Umbilical cord (tissue), 2 donors: Measurements from ENCODE around the gene LCE3A. TPM values are rescaled to one million over a fixed set of nuclear protein-coding genes. Genes with fewer than 3 reads are reported as not detected.
"Not testable (repeated sequence)": the region's sequence is repeated elsewhere in the genome, so short reads cannot be mapped to it uniquely, and the experiment has no call there.

Experiments used
- DNase-seq: peaks from one replicate; pipeline ENCODE4 v3.0.0-alpha.2; 2015; ENCODE audit warnings: low spot score
- total RNA-seq: library from RNA; depleted of rRNA; stranded (reverse); fragments of >200 nt; gene quantifications from one replicate; pipeline ENCODE4 v1.2.3, GENCODE V29; 2014; ENCODE audit warnings: low replicate concordance; ENCODE audit not compliant: insufficient read depth

The LCE3A gene, protein sequence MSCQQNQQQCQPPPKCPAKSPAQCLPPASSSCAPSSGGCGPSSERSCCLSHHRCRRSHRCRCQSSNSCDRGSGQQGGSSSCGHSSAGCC
- not detected for total RNA-seq

DNA sequence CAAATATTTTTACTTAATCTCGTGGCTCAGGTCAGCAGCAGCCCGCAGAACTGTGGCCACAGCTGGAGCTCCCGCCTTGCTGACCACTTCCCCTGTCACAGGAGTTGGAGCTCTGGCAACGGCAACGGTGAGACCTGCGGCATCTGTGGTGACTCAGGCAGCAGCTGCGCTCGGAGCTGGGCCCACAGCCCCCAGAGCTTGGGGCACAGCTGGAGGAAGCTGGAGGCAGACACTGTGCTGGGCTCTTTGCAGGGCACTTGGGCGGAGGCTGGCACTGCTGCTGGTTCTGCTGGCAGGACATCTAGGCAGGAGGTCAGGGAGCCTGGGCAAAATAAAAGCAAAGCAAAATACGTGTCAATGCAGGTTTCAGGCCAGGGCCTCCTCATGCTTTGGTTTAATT is at the start of gene LCE3A:
Gene LCE3A, minus strand, starts transcription at position 301 of the 400 bp plus-strand sequence. Its CDS starts 0 bp downstream, at position 301.
- DNase-seq, result no peak

DNA sequence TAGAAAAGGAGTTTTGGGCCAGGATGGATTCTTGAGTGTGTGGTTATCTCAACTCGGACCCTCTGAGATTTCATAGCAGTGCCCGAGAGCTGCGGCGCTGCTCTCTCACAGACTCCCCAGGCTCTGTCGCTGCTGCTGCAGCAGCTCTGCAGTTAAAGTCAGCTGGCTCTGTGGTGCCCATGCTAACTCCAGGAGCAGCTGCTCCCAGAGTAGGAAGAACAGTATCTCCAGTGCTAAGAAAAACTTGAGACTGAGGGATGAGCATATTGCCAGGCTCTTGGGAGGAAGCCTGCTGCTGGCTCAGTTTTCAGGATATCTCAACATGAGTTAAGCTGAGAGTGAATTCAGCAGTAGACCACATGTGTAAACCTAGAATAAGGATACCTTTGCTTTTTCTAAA is 44.7 kb upstream of the LCE3A start:
- DNase-seq, result no peak

DNA sequence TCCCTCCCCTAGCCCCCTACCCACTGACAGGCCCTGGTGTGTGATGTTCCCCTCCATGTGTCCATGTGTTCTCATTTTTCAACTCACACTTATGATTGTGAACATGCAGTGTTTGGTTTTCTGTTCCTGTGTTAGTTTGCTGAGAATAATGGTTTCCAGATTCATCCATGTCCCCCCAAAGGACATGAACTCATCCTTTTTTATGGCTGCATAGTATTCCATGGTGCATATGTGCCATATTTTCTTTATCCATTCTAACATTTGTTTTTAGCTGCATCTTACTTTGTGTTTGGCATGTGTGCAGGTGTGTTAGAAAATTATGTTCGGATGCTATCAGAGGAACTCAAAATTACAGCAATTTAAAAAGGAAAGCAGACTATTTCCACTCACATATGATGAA is 43.3 kb upstream of the LCE3A start:
- DNase-seq, result not testable (repeated sequence)

DNA sequence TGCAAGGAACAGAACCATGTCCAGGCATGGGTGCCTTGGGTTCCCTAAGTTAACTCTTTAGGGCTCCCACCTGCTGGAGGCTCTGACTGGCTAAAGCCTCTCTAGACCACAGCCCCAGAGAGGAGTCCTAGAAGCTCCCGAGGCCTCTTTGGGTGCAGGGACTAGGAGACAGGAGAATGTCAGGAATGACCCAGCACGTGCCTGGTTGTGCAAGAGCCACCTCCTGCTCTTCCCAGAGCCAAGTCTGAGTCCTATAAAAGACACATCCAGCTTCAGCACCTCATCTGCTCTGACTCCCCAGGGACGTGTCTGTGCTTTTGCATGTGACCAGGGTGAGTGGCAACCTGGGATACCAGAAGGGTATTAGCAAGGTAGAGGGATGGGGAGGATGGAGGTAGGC is 40.2 kb upstream of the LCE3A start, which contains the start of gene LCE2D:
Gene LCE2D, plus strand, starts transcription at position 283 of the 400 bp plus-strand sequence. CDS start 726 bp downstream, outside the sequence.
- DNase-seq, result no peak

DNA sequence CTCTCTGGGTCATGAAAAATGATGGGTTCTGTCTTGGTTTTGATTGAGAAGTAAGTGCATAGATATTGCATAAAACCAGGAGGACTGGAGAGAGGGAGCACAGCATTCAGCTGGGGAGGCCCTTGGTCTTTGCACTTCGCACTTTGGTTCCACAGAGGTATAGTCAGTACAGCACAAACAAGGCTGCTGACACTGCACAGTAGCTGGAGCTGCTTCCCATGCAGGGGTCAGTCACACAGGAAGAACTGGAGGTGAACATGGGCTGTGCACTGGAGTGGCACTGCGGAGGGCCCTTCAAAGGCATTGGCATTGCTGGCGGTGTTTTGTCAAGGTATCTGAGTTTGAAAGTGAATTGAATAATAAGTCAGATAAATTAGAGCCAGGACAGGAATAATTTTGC is 35.7 kb upstream of the LCE3A start:
- DNase-seq, result no peak

DNA sequence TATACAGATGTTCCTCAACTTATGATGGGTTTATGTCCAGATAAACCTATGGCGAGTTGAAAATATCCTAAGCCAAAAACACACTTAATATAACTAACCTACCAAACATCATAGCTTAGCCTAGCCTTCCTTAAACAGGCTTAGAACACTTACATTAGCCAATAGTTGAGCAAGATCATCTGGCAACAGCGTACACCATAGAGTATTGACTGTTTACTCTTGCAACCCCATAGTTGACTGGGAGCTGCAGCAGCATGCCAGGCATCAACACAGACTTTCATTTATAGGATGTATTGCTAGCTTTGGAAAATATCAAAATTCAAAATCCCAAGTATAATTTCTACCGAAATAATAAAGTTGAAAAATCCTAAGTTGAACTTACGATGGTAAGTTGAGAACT is 34.8 kb upstream of the LCE3A start:
- DNase-seq, result no peak

DNA sequence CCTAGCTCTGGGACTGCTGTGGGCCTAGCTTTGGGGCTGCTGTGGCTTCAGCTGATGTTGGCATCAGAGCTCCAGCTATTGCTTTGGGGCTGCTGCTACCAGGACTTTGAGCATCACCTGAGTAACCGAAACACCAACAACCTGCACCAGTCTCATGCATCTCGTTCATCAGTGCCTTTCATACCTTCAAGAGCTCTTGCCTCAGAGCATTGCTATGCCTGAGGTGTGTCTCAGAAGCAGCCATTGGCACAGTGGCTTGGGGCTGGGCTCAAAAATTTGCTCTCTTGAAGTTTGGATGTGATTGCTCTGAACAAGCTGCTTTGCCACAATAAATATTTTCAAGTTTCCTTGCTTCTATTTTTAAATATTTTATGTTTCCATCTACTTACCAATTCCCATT is 33.6 kb upstream of the LCE3A start:
- DNase-seq, result no peak

DNA sequence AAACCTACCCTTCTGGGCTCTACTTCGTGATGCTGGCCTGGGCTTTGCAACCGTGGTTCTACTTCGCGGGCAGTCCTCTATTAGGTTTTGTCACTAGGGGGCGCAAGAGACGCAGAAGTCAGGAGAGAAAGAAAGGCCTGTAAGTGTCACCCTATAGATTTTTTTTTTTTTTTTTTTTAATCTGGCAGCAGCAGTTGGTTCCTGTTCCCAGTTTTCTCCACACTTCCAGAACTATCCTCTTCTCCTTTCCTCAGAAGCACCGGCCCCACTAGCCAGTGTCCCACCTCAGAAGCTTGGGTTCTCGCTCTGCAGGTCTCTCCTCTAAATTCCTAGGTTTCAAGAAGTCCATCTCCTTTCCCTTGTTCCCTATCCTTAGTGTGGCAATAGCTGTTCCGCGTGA is 31.2 kb upstream of the LCE3A start:
- DNase-seq, result peak; percentile 15

DNA sequence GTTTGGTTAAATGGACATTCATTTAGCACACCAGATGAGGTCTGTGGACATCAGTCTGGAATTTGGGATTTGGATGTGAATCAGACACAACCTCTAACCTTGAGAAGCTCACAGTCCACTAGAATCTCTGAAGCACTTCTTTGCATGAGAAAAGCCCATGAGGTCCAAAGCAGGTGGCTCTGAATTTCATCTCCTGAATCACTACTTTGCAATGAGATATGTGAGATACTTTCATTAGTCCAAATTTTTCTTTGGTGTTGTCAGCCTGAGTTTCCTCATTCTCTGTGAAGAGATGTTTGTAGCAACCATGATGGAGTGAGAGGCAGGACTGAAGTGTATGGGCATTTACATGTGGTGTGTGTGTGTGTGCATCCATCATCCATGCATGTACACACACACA is 23.8 kb upstream of the LCE3A start:
- no peak for DNase-seq

DNA sequence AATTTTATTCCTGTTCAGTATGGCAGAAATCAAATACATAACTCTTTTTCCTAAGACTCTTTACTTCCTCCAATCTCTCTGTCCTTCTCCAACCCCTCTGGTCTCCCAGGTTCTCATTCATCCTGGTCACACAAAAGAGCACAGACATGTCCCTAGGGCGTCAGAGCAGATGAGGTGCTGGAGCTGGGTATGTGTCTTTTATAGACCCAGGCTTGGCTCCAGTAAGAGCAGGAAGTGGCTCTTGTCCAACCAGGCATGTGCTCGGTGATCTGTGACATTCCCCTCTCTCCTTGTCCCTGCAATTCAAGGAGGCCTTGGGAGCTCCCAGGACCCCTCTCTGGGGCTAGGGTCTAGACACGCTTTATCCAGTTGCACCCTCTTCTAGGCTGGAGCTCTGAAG is 22.2 kb upstream of the LCE3A start:
- no peak for DNase-seq

DNA sequence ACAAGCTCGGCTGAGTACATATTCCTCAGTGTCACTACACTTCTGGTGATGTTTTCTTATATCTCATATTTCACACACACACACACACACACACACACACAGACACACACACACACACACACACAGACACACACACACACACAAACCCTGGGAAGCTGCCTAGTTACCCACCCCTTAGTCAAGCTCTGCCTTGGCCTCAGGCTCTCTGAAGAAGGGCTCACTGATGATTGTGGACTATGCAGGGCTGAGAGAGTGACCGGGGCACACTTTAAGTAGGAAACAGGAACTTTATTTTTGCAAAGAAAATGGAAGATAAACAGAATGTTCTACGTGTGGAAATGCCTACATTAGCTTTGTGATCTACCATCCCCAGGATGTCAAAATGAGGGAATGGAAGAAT is 21.0 kb upstream of the LCE3A start:
- no peak for DNase-seq

DNA sequence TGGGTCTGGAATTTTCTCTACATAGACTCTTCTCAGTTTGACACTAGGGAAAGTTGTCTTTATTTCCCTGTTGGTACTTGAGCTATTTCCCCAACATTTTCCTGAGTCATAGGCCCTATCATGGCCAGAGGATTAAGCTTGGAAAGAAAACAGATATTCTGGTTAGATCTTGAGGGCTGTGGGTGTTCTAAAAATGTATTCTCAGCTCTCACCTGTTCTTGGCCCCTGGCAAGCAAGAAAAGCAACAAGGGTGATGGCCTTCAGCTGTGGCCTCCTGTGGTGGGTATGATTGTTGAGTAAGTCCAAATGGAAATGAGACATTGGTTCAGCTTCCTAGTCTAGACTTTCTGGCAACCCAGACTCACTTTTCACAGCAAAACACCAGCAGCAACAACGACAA is 17.4 kb upstream of the LCE3A start:
- DNase-seq, result no peak

DNA sequence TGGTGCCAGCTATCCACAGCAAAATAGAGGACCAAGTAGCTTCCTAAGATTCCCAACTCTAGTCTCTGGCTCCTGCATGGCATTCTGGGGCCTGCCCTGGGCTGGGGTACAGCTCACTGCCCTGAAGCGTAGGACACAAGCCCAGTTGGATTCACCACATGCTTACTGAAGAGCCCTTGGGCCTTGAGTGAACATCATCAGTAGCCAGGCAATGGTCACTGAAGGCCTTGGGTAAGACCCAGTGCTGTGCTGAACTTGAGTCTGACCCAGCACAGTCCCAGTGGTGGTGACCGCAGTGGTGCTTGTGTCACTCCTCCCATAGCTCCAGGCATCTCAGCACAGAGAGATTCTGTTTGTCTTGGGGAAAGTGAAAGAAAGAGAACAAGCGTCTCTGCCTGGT is 7.7 kb upstream of the LCE3A start:
- DNase-seq, result no peak

DNA sequence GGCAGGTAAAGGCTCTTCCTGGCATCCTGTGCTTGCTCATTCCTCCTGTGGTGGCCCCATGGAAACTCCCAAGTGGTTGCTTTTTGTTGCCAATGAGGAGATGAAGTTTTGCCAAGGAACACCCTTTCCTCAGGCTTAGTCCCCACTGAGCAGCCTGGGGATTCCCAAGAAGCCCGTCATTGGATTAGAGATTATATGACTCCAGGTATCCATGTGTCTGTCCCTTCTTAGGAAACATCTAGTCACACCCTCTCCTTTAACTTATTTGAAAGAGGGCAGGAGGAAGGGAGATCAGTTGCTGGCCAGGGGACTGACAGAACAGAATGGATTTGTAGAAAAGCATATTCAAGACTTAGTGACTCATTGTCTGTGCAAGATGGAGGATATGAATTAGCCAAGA is 3.8 kb upstream of the LCE3A start:
- no peak for DNase-seq

DNA sequence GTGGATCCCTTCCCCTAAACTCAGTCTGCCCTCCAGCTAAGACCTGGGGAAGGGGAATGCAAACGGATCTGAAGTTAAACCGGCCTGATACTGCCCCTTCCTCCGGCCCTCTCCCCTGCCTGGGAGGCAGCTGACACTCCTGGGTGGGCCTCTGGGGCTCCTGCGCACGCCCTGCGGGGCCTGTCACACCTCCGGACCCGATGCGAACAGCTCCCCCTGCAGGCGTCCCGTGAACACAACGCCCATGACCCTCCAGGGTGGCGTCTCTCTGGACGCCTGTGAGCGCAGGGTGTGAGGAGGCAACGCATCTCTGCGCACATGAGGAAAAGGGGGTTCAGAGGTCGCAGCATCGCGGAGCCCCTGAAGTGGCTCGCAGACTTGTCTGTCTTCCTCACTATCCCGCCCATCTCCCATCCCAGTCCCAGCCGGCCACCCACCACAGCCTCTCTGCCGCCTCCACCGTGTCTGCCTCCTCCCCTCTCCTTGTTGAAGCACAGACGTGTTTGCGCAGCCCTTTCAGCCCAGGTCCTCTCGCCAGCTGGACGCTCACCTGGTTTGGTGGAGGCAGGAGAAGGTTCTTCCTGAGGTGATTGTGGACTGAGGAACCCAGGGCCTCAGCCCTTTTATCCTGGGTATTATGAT is 421 bp upstream of the LCE3A start:
- no peak for DNase-seq

DNA sequence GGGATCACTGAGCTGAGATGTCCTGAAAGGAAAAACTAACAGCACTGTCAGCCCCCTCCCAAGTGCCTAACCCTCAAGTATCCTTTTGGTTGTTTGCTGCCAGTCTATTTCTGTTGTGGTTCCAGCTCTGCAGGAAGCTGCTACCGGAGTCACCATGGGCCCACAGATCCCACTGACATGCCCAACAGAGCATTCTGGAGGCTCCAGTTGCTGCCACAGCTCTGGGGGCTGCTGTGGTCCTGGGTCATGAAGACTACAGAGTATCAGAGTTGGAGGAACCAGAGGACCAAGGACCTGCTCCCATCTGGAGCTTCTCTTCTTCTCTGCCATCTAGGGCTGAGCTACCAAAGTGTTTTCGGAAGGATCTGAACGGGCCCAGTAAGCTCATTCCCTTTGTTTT is 910 bp downstream of the LCE3A start:
- DNase-seq, result no peak

DNA sequence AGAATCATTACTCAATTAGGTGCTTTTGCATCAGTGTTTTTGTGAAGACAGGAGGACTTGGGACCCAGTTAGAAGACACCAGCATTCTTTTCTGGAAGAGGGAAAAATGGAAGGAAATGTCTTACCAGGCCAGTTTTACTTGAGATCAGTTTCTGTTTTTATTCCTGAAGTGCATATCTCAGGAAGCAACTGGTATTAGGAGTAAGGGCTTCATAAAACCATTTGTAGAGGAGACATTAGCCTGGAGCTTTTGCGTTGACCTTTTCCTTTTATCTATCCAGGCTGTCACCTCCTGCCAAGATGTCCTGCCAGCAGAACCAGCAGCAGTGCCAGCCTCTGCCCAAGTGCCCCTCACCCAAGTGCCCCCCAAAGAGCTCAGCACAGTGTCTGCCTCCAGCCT is 9.4 kb downstream of the LCE3A start, which contains the start of gene LCE3B:
Gene LCE3B, plus strand, starts transcription at position 301 of the 400 bp plus-strand sequence. Its CDS starts 0 bp downstream, at position 301.
- DNase-seq, result no peak

DNA sequence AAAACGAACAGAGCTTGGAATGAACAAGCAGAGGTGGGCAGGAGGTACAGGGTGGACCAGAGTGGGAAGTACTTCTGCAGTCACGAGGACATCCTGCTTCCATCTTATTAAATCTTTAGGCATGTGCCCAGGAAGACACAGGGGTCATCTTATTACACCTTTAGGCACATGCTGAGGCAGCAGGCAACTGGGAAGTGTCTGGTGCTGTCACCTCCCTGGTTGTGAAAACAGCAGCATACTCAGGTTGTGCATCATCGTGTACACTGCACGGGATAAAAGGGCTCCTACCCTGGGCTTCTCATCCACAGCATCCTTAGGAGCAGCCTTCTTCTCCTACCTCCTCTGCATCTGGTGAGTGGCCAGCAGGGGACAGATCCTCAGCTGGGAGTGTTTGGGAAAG is 23.0 kb downstream of the LCE3A start, which contains the start of gene LCE3C:
Gene LCE3C, plus strand, starts transcription at position 301 of the 400 bp plus-strand sequence. CDS start 498 bp downstream, outside the sequence.
- DNase-seq, result no peak

DNA sequence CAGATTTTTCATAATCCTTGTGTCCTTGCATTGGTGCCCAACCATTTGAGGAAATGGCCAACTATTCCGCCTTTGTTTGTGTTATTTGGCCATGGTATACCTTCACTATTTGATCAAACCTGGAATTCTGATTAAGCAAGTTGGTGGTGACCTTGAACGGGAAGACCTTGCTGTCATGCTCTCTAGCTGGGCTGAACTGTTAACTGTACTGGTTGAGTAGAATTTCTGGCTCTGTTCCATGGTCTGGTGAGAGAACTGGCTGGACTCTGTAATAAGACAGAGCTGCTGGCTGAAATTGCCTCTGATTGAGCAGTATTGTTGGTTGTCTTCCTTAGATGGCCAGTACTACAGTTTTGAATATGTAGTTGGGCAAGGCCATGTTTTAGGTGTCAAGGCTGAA is 25.9 kb downstream of the LCE3A start:
- no peak for DNase-seq

DNA sequence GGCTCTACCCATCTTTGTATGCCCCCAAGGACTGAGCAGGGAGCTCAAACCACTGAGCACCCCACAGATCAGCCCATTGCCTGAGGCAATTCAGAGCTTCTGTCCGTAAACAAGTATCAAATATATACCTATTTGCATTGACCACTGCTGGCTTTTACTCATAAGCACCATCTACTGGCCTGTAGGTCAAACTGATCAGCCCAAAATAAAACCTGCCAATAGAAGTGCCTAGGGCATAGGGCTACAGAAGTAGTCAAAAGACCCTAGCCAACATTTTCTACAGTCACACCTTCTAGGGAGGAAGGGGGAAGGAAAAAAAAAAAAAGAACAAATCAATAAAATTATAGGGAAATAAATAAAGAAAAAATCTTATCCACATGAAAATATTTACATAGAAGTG is 37.3 kb downstream of the LCE3A start:
- DNase-seq, result no peak

DNA sequence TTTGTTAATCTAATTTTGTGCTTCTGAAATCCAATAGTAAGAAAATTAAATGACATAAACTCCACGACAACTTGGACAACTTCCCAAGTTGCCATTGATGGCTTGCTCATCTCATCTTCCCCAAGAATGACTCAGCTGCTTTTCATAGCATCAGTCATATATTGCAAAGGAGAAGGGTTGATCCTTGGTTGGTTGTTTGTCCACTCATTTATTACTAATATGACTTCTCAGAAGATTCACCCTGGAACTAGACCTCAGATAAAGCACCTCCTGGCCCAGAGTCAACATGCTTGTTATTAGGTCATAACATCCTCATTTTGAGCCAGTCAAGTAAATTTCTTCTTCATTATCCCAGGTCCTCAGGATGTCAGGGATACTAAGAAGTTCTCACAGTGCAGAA is 40.3 kb downstream of the LCE3A start:
- DNase-seq, result no peak

DNA sequence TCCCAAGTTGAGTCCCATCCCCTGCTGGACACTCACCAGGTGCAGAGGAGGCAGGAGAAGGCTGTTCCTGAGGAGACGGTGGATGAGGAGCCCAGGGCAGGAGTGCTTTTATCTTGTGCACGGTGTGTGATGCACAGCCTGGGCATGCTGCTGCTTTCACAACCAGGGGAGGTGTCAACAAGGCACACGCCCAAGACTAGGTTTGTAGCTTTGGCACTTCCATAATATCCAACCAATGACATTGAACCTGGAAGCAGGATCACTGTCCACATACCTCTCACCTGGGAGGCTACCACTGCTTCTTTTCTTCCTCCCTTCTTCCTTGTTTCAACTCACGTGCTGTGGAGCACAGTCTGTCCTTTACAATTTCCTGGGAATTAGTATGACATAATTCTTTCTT is 42.5 kb downstream of the LCE3A start, which contains the start of gene LCE3D:
Gene LCE3D, minus strand, starts transcription at position 84 of the 400 bp plus-strand sequence. CDS start 580 bp downstream, outside the sequence.
- DNase-seq, result no peak

DNA sequence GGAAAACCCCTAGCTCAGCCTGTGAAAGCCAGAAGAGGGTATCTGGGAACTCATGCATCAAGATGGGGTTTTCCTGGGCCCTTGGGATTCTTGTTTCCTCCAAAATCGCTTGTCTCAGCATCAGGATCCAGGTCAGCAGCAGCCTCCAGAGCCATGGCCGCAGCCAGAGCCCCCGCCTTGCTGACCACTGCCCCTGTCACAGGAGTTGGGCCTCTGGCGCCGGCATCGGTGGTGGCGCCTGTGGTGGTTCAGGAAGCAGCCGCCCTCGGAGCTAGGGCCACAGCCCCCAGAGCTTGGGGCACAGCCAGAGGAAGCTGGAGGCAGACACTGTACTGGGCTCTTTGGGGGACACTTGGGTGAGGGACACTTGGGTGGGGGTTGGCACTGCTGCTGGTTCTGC is 43.4 kb downstream of the LCE3A start:
- not testable (repeated sequence) for DNase-seq
